Activated T-cell treated with anti-CD3 and anti-CD28 coated beads for 1 hour (primary cell): ENCODE results near the gene CNP.
"Not testable (repeated sequence)": the region's sequence is repeated elsewhere in the genome, so short reads cannot be mapped to it uniquely, and the experiment has no call there.

Source experiments
- DNase-seq: peaks from one replicate; pipeline ENCODE4 v3.0.0-alpha.2; 2020; ENCODE audit warnings: low read depth

Gene CNP

GRCh38 chr17:42002792-42003301 is 36.3 kb downstream of the CNP start:
- DNase-seq = no peak

GRCh38 chr17:42005166-42005565 is 38.6 kb downstream of the CNP start:
- DNase-seq = no peak

GRCh38 chr17:42009170-42009569 is 42.6 kb downstream of the CNP start:
- DNase-seq = no peak

- DNase-seq = not testable (repeated sequence)
These were observed 43.7 kb downstream of the CNP start for GRCh38 chr17:42010266-42010680.

- no peak for DNase-seq
These were observed 44.4 kb downstream of the CNP start for GRCh38 chr17:42010898-42011516.

- not testable (repeated sequence) for DNase-seq
These were observed 45.8 kb downstream of the CNP start for GRCh38 chr17:42012363-42012762.

- not testable (repeated sequence) for DNase-seq
These were observed 47.1 kb downstream of the CNP start for GRCh38 chr17:42013740-42014139.

GRCh38 chr17:42016411-42016831 is 49.8 kb downstream of the CNP start:
- DNase-seq = no peak

GRCh38 chr17:42016941-42017865 is 50.6 kb downstream of the CNP start, which contains the start of gene DNAJC7:
Gene DNAJC7, minus strand, starts transcription at chr17:42017439. Its CDS starts 23 bp downstream, at chr17:42017416.
- peak; percentile 75 for DNase-seq

GRCh38 chr17:42017866-42018200 is 51.2 kb downstream of the CNP start:
- DNase-seq = no peak

- DNase-seq = no peak
These were observed 51.7 kb downstream of the CNP start for GRCh38 chr17:42018339-42018738.

- DNase-seq = no peak
These were observed 52.4 kb downstream of the CNP start for GRCh38 chr17:42018988-42019387.

- peak; percentile 88 for DNase-seq
These were observed 53.2 kb downstream of the CNP start, which contains the start of gene NKIRAS2 for GRCh38 chr17:42019509-42020404. Gene NKIRAS2, plus strand, starts transcription at chr17:42020090. Its CDS starts 1,488 bp downstream, at chr17:42021578.

- not testable (repeated sequence) for DNase-seq
These were observed 54.2 kb downstream of the CNP start for GRCh38 chr17:42020845-42021244.

GRCh38 chr17:42023524-42024349 is 57.1 kb downstream of the CNP start:
- DNase-seq = no peak

GRCh38 chr17:42025191-42025579 is 58.6 kb downstream of the CNP start:
- DNase-seq = no peak

GRCh38 chr17:42025936-42026335 is 59.3 kb downstream of the CNP start:
- no peak for DNase-seq

- no peak for DNase-seq
These were observed 60.4 kb downstream of the CNP start for GRCh38 chr17:42026857-42027589.
